HG03521 (cell line): ENCODE data around the gene GLOD5.

Experiments
- ATAC-seq: cut with Tn5 transposase; IDR thresholded peaks from one replicate; pipeline ENCODE4 v1.9.1; 2021; ENCODE audit warnings: mild to moderate bottlenecking, moderate library complexity; ENCODE audit not compliant: unreplicated experiment

GLOD5 gene

DNA sequence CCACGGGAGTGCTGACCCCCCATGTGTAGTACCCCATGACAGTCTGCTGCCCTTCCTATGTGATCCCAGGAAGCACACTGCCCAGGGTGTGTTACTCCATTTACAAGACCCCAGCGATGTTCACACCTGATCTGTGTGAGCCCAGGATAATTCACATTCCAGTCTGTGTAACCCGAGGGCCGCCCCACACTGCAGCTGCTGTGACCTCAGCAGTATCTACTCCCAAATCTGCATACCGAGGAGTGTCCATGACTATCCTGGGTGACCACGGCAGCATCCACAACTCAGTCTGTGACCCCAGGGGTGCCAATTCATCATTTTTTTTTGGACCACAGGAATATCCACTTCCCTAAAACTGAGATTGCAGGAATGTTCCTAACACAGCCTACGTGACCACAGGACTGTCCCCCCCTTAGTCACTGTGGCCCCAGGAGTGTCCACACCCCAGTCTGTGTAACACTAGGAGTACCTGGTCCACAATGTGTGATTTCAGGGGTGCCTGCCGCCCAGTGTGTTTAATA, 7.8 kb upstream of the GLOD5 start:
- ATAC-seq: no peak

DNA sequence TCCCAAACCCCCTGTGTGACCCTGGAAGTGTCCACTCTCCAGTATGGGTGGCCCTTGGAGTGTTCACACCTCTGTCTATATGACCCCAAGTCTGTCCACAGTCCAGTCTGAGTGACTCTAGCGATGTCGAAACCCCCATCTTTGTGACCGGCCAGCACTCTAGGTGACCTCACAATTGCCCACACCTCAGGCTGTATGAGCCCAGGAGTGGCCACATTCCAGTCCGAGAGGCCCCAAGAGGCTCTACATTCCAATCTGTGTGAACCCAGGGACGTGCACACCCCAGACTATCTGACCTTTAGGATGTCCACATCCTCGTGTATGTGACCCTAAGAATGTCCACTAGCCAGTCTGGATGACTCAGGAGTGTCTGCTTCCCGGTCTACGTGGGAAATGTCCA, 7.3 kb upstream of the GLOD5 start:
- no peak for ATAC-seq

DNA sequence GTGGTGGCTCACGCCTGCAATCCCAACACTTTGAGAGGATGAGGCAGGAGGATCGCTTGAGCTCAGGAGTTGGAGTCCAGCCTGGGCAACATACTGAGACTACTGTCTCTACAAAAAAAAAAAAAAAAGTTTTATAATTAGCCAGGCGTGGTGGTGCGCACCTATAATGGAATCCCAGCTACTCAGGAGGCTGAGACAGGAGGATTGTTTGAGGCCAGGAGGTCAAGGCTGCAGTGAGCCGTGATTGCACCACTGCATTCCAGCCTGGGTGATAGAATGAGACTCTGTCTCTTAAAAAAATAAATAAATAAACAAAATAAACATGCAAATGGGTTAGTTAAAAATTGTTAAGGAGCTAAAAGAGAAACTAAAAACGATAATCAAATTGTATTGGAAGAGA, 7.7 kb downstream of the GLOD5 start:
- no peak for ATAC-seq

DNA sequence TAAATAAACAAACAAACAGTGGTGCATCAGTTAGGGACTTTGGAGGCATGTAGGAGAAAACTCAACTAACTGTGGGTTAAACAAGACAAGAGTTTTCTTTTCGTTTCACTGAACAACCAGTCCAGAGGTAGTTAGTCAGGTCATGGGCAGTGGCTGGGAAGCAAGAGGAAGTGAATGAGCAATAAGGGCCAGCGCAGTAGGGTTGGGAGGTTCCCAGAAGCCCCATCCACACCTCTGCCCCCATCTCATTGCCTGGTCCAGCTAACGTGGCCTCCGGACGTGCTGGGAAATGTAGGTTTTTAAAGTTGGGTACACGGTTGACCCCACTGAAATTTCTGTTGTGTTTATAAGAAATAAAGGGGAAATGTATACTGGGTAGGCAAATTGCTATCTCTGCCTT, 8.7 kb downstream of the GLOD5 start:
- no peak for ATAC-seq

DNA sequence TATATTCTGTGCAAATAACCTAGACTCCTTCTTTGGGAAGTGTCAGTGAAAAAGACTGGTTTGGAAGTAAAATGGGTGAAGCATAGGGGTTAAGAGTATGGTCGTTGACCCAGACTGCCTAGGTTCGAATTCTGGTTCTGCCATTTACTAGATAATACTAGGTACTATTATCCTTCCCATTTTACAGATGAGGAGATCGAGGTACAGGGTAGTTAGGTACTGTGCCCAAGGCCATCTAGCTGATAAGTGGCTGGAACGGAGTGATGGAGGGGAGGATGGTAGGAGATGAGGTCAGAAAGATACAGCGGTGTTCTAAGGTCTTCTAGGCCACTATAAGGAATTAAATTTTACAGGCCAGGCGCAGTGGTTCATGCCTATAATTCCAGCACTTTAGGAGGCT, 11.1 kb downstream of the GLOD5 start:
- no peak for ATAC-seq

DNA sequence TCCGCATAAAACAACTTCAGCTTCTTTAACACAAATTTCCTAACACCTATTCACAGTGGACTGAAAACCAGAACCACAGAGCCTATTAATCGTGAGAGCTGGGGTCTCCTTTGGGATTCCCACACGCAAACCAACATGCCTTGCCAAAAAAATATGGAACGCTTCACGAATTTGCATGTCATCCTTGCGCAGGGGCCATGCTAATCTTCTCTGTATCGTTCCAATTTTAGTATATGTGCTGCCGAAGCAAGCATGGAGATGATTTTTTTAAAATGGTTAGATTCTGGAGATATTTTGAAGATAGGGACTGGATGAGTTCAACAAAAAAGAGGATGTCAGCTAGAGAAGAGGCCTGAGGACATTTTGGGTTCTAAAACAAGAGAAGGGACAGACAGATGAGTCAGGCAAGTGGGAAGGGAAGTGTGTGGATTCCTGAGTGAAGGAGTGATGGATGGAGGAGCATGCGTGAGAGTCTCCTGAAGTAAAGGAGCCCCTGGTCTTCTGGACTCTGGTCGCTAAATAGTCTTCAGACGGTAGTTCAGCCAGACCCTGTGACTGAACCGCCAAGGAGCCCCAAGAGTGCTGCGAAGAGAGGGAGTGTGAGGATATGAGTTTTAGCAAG, 15.4 kb downstream of the GLOD5 start:
- ATAC-seq: no peak

DNA sequence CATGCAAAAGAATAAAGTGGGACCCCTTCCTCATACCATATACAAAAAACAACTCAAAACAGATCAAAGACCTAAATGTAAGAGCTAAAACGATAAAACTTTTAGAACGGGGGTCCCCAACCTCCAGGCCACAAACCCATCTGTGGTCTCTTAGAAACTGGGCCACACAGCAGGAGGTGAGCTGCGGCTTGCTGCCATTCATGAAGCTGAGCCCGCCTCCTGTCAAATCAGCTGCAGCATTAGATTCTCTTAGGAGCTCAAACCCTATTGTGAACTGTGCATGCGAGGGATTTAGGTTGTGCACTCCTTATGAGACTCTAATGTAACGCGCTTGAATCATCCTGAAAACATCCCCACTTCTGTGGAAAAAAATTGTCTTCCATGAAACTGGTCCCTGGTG, 17.9 kb downstream of the GLOD5 start:
- no peak for ATAC-seq

DNA sequence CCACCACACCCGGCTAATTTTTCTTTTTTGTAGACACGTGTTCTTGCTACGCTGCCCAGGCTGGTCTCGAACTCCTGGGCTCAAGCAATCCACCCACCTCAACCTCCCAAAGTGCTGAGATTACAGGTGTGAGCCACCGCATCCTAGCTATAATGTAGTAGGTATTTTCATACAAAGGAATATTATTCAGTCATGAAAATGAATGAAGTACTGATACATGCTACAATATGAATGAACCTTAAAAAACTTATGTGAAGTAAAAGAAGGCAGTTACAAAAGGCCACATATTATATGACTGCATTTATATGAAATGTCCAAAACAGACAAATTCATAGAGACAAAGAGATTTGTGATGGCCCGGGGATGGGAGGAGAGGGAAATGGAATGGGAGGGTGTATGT, 20.2 kb downstream of the GLOD5 start:
- no peak for ATAC-seq

DNA sequence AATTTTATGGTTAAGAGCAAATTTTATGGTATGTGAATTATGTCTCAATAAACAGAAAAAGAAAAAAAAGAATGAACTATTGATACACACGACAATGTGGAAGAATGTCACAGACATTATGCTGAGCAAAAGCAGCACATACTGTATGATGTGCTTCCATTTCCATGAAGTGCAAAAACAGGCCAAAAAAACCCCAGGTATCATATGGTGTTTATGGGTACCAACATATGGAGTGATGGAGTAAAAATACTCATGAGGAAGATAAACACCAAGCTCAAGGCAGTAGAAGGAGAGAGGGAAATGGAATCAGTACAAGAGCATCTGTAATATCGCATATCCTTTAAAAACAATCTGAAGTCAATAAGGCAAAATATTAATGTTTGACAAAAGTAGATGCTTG, 20.7 kb downstream of the GLOD5 start:
- ATAC-seq: no peak

DNA sequence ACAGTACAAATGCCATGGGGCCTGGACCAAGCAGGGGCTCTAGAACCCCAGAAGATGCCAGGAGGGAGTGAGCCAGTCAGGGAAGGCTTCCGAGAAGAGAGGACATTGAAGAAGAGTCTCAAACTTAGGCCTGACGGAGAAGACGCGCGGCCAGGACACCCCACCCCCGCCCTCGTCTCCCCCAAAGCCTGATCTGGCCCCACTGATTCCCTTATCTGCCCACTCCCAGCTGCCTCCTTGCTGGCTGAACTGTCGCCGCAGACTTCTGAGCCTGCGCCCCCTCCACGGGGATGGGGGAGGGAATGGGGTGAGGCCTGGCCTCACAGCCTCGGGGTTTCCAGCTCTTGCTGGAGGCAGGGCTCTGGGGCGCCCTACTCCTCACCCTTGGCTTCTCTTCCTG, 21.2 kb downstream of the GLOD5 start:
- ATAC-seq: no peak

DNA sequence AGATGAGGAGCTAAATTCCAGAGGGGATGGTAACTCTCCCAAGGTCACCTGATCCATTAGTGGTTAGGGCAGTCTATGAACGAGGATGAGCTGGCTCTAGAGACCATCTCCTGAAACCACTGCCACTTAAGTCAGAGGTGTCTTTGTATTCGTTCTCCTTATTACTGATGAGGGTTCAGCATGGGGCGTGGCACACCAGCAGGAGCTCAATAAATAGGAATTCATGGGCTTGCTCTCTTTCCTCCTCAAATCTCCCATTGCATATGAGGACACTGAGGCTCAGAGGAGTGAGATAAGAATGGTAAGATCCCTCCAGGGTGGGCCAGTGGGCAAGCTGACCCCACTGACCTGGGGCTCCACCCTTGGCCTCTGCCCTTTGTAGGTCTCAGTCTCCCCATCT, 23.2 kb downstream of the GLOD5 start:
- no peak for ATAC-seq

DNA sequence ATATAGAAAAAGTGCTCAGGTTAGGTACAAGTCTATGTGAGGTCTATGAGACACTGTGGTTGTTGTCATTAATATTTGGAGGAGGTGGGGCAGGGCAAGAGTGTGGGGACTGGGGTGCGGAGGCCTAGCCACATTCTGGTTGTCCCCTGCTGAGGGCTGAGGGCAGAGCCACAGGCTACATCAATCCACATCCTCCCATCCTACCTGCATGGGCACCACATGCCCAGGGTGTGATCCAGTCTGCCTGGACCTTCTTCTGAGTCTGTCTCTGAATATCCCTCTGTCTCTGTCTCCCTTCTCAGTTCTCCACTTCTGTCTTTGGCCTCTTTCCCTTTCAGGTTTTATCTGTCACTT, 23.6 kb downstream of the GLOD5 start:
- ATAC-seq: no peak

DNA sequence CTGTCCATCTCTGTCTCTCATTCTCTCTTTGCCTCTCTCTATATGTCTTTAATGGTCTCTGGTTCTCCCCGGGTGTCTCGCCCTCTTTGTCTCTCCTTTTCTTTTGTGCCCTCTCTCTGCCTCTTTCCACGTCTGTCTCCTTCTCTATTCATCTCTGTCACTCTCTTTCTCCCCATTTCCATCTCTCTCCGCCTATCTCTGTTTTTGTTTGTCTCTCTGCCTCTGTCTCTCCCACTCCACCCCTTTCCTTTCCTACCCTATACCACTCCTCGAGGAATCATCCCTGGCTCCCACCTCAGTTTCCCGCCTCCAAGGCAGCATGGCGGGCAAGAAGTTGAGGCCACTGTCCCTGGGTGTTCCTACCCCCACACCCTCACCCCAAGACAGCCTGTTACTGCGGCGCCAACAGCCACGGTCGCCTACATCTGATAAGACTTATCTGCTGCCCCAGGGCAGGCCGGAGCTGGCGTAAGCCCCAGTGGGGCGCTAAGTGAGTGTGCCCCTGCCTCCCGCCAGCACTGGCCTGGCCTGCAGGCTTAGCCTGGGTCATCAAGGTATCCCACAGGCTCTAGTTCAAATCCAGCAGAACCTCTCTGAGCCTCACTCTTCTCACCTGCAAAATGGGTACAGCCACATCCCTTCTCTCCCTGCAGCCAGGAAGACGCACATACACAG, 24.1 kb downstream of the GLOD5 start:
- ATAC-seq: no peak

DNA sequence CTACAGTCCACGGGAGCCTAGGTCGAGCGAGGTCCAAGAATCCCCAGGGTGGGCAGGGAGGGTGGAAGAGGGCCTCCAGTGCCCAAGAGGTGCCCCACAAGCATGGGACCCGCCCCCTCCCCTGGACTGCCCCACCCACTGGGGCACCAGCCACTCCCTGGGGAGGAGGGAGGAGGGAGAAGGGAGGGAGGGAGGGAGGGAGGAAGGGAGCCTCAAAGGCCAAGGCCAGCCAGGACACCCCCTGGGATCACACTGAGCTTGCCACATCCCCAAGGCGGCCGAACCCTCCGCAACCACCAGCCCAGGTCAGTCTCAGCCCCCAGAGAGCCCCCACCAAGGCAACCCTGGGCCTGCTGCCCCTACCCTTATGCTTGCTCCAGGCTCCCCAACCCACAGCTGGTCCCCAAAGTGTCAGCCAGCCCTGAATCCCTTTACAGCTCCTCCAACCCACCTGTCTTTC, 24.8 kb downstream of the GLOD5 start, which contains the start of gene GATA1:
GATA1 (plus strand) TSS at position 250 of the 460 bp plus-strand sequence. CDS start 4,520 bp downstream, outside the sequence.
- ATAC-seq: no peak

DNA sequence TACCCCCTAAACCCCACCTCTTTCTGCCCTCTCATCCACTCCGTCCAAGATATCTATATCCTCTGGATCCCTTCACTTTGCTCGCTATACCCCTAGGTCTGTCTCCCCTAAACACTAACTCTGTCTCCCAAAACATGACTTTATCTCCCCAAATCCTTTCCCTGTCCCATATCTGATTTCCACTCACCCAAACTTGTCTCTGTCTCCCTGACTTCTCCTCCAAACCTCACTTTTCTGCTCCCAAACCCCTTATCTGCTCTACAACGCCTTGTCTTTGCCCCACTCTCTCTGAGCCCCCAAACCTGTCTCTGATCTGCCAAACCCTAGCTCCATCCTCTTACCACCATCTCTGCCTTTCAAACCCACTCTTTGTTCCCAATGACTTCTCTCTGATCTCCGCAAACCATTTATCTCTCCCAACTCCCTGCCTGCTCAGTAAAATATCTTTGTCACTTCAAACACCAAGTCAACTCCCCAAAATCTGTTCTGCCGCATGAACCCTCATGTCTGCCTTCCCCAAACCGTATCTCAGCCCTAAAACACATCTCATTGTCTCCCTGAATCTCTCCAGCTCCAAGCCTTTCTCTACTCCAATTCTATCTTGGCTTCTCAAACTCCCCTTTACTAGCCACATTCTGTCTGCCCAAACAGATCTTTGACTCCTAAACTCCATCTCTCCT, 25.4 kb downstream of the GLOD5 start:
- no peak for ATAC-seq

DNA sequence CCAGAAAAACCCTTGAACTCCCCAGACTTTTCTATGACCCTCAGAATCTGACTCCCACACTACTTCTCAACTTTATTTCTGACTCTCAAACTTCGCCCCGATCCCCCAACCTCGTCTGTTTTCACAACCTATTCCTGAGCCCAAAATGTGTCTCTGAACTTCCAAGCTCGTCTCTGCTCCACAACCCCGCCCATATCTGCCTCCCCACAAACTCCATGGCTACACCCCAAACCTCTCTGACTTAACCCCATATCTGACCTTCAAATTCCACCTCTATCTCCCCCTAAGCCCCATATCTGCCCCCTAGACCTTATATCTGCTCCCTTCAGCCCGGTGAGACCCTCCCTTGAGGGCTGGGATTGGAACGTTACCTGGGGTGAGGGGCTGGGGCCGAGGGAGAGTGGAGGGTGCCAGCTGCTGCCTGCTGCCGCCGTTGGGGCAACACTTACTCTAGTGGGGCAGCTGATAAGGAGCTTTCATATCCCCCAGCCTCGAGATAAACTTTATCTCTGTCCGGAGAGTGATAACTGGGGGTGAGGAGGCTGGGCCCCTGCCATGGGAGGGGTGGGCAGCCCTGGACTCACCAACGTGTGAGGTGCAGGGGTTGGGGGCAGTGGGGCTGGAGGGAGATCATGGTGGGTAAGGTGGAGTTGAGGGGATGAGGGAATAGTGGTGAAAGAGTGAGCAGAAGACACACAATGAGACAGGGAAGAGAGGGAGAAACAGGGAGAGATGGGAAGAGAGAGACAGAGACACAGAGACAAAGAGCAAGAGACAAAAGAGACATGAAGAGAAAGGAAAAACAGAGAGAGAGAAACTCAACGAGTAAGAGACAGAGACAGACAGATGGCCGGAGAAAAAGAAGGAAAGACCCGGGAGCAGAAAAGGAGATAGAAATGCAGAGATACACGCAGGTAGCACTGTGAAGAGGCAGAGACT, 26.2 kb downstream of the GLOD5 start:
- ATAC-seq: no peak

DNA sequence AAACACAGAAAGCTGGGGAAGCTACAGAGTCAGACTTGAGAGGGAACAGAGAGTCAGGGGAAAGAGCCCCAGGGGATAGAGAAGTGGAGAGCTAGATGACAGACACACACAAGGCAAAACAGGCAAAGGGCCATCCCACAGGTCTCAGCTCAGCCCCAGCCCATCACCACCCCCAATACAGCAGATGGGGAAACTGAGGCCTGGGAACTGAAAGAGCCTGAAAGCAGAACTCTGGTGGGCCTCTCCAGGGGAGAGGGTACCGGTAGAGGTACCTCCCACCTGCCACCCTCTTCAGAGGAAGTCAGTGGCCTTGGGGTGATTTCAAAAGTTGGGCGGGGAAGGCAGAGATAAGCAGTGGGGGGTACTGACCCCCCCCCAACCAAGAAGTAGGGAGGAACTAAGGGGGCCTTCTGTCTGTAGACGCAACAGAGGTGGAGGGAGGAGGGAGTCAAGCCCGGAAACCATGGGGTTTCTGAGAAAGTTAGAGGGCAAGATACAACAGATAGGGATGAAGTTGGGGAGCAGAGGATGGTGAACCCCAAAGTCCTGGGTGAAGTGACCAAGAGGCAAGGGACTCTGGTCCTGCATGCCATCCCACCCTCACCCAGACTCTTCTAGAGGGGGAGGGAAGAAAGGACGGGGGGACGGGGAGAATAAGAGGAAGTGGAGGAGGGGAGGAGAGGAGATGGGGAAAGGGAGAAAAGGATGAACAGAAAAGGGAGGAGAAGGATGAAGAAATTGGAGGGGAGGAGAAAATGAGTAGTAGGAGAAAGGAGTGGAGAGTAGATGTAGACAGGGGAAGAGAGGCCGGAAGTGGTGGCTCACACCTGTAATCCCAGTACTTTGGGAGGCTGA, 28.0 kb downstream of the GLOD5 start:
- no peak for ATAC-seq

DNA sequence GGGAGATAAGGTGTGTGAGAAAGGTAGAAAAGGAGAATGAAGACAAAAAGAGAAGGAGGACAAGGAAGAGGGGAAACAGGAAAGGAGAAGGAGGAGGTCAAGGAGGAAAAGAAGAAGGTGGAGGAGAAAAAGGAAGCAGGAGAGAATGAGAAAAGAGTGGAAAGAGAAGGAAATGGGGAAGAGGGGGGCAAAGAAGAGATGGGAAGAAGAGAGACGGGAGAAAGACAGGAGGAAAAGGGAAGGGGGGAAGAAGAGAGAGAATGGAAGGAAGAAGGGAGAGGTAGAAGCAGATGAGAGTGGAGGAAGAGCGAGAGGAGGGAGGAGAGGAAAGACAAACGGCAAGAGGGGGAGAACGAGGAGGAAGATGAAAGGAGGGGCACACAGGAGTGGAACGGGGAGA, 28.9 kb downstream of the GLOD5 start:
- no peak for ATAC-seq

DNA sequence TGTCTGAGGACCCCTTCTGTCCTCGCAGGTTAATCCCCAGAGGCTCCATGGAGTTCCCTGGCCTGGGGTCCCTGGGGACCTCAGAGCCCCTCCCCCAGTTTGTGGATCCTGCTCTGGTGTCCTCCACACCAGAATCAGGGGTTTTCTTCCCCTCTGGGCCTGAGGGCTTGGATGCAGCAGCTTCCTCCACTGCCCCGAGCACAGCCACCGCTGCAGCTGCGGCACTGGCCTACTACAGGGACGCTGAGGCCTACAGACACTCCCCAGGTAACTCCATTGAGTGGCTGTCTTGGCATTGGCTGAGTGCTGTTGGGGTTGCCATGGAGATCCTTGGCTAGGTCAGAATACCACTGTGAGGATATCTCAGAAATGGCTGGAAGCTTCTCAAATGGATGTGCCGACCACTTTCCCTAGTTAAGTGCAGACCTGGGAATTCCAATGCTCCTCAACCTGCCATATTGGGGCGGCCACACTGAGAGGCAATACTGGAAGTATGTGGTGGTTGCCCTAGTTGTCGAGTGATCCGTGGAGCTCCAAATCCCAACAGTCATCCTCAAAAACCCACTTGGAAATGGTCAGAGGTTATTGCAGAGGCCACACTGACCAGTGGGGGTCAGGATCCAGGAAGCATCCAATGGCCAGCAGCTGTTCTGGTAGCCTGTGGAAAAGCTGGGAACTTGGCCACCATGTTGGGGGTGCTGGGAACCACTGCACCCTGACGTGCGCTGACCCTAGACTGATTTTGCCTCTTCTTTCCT, 29.7 kb downstream of the GLOD5 start:
- ATAC-seq: no peak
